ENCODE measurements around the gene RPS21.

- TF ChIP-seq, protein P1, sequence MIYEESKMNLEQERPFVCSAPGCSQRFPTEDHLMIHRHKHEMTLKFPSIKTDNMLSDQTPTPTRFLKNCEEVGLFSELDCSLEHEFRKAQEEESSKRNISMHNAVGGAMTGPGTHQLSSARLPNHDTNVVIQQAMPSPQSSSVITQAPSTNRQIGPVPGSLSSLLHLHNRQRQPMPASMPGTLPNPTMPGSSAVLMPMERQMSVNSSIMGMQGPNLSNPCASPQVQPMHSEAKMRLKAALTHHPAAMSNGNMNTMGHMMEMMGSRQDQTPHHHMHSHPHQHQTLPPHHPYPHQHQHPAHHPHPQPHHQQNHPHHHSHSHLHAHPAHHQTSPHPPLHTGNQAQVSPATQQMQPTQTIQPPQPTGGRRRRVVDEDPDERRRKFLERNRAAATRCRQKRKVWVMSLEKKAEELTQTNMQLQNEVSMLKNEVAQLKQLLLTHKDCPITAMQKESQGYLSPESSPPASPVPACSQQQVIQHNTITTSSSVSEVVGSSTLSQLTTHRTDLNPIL (CRISPR knock-in tag; IDR thresholded peaks at IDR 0.05; ENCODE audit: low read depth): no peak
- TF ChIP-seq PPARA (CRISPR knock-in tag; IDR thresholded peaks at IDR 0.05; ENCODE audit: borderline replicate concordance) (no peak), ARNTL (CRISPR knock-in tag; IDR thresholded peaks at IDR 0.05; ENCODE audit: borderline replicate concordance, low read depth) (no peak), RARB (CRISPR knock-in tag; IDR thresholded peaks at IDR 0.05) (no peak), CSRNP3 (CRISPR knock-in tag; IDR thresholded peaks at IDR 0.05) (no peak)
- TF ChIP-seq, protein P2, sequence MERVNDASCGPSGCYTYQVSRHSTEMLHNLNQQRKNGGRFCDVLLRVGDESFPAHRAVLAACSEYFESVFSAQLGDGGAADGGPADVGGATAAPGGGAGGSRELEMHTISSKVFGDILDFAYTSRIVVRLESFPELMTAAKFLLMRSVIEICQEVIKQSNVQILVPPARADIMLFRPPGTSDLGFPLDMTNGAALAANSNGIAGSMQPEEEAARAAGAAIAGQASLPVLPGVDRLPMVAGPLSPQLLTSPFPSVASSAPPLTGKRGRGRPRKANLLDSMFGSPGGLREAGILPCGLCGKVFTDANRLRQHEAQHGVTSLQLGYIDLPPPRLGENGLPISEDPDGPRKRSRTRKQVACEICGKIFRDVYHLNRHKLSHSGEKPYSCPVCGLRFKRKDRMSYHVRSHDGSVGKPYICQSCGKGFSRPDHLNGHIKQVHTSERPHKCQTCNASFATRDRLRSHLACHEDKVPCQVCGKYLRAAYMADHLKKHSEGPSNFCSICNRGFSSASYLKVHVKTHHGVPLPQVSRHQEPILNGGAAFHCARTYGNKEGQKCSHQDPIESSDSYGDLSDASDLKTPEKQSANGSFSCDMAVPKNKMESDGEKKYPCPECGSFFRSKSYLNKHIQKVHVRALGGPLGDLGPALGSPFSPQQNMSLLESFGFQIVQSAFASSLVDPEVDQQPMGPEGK (CRISPR knock-in tag; IDR thresholded peaks at IDR 0.05; ENCODE audit: borderline replicate concordance): no peak
These were observed 32.0 kb downstream of the RPS21 start for GRCh38 chr20:62418709-62419487.

Data from SK-N-SH treated with all-trans-retinoic acid at 6 μM for 48 hours (cell line).